NCI-H748 (cell line): Measurements from ENCODE around the gene BBLN.
"Not testable (repeated sequence)": the region's sequence is repeated elsewhere in the genome, so short reads cannot be mapped to it uniquely, and the experiment has no call there.

Experiments
- DNase-seq: peaks from one replicate; lab custom pipeline; 2025; ENCODE audit not compliant: unreplicated experiment; lab: John Stamatoyannopoulos, UW

Gene BBLN

GRCh38 chr9:128162215-128163026 lies 2.4 kb downstream of the BBLN start:
- DNase-seq = no peak

DNA sequence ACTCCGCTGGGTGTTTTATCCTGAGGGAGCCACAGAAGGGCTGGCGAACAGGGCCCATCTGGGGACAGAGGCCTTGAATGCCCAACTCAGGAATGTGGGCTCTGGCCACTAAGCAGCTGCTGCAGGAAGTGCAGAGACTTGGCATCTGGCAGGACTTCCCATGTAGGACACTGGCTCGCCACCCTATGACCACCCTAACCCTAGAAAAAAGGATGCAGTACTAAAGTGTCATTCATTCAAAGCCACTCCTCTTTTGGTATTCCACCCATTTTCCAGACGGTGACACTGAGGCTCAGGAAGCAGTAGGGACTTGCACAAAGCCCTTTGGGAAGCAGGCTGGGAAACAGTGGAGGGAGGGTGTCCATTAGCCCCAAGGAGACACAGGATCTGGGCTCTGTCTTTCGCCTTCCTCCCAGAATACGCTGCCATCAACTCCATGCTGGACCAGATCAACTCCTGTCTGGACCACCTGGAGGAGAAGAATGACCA lies 3.0 kb downstream of the BBLN start:
- DNase-seq = no peak

- DNase-seq = no peak
These were observed 3.6 kb downstream of the BBLN start for GRCh38 chr9:128163523-128164306.

- DNase-seq = no peak
These were observed 4.3 kb downstream of the BBLN start for GRCh38 chr9:128164307-128164885.

DNA sequence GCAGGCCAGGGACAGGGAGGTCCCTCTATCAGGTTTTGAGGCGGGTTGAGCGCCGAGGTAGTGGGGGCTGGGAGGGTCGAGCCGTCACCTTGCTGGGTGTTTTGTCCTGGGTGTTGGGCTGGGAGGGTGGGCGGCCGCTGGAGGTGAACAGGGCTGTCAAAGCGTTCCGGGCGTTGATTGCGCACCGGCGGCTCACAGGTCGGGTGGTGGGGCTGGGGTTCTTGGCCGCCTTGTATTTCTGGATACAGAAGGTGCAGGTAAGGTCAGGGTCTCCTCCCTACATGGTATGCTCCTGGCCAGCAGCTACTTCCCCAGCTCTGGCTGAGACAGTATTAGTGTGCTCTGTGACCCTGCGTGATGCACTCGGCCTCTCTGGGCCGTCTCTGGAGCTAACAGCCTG lies 6.1 kb downstream of the BBLN start:
- no peak for DNase-seq

DNA sequence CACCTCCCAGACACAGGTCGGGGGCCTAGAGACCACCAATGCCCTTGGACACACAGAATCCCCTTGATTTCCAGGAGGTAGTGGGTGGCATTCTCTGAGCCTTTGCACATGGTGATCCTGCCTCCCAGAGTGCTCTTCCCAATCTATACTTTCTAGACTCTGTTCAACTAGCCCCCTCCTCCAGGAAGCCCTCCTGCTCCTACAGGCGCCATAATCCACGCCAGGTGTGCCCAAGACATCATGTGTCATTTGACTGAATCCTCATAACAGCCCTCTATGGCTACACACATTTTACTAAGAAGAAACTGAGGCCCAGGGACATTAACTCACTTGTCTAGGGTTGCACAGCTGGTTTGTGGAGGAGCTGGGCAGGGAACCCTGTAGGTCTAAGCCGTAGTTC lies 7.1 kb downstream of the BBLN start:
- DNase-seq = no peak

DNA sequence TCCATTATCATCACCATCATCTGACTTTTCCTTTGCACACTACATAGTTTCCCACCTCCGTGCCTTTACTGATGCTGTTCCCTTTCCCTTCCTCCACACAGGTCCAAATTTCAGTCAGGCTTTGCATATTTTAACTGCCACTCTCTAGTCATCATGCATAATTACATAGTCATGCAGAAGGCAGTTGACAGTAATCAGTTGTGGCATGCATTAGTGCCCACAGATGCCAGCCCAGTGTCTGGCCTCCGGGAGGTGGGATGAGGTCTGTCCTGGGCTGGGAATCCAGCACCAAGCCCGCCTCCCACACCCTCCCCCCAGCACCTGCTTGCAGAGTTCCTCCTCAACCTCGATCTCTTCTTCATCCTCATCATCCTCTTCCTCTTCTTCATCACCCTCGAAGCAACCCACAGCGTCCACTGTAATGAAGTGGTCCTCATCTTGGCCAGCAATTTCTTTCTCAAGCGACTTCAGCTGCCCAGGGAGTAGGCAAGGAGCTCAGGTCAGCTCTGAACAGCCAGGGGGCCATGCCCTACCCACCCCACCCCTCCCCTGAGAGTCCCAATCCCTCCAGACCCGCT lies 8.8 kb downstream of the BBLN start:
- no peak for DNase-seq

GRCh38 chr9:128169492-128169891 lies 9.4 kb downstream of the BBLN start:
- DNase-seq = no peak

DNA sequence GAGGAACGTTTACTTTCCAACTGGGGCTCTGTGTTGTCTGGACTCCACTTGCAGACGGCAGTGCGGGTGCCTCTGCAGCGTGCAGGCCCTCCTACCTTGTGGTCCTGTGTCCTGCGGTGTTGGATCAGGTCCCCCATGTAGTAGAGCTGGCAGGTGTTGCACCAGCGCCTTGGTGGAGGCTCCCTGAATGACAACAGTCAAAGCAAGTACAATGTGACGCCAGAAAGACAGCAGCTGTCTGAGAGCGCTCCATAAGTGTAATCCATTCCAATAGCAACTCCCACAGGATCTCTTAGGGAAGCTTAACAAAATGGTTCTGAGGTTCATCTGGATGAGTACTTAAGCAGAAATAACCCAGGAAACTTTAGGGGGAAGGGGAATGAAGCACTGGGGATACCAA lies 9.9 kb downstream of the BBLN start:
- no peak for DNase-seq

- no peak for DNase-seq
These were observed 14.0 kb downstream of the BBLN start for GRCh38 chr9:128174062-128174461.

- DNase-seq = no peak
These were observed 15.1 kb downstream of the BBLN start for GRCh38 chr9:128175102-128175563.

DNA sequence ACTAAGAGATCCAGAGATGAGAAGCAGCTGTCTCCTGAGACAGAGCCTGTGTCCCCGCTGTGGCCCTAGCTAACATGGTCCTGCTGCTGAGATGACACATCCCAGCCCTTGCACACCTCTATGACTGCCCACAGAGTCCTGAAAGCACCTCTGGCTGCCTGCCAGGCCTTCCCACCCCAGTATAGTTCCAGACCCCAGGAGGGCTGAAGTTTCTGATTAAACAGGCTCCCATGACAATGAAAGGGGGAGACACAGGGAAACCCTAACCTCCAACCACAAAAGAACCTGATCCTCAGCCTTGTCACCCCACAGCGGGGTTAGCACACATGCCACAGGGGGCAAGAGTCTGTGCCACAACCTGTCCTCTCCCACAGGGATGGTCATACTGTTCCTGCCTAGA lies 15.7 kb downstream of the BBLN start:
- DNase-seq = no peak

- DNase-seq = no peak
These were observed 18.9 kb downstream of the BBLN start for GRCh38 chr9:128178806-128179431.

DNA sequence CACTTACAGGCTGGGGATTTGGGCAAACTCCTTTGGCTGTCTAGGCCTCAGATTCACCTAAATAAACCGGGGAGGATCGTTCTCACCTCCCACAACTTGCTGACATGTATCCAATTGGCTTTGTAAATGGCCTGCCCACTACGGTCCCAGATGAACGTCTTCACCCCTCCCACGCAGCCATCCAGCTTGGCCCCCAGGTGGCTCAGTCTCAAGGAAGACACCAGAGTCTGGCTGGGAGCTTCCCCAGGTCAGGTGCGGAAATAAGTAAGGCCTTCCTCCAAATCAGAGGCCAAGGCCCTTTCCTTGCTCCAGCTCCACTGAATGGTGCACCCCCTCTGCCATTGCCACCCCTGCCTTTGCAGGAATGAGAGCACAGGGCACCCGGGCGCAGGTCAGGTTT lies 19.9 kb downstream of the BBLN start:
- no peak for DNase-seq

DNA sequence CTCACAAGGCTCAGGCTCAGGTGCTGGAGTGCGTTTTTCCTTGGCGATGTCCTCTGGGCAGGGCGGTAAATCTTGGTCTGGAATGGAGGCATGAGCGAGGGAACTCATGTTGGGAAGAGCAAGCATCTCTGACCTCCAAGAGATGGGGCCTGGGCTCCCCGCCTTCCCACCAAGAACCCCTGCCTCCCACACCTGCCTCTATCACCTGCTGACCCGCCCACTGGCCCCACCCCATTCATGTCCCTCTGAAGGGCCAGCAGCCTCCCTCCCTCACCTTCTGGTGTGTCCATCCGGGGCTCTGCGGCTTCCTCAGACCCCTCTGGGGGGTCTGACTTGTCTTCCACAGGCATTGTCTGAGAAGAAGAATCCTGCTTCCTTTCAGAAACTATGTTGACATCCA lies 20.4 kb downstream of the BBLN start:
- DNase-seq = no peak

GRCh38 chr9:128181480-128181879 lies 21.4 kb downstream of the BBLN start:
- DNase-seq = not testable (repeated sequence)

GRCh38 chr9:128182893-128183588 lies 23.0 kb downstream of the BBLN start:
- no peak for DNase-seq

- DNase-seq = no peak
These were observed 26.2 kb downstream of the BBLN start for GRCh38 chr9:128185979-128186965.

- no peak for DNase-seq
These were observed 27.3 kb downstream of the BBLN start for GRCh38 chr9:128187361-128187760.
